GM18511 (cell line): Measurements from ENCODE around the gene CACNB1.

Experiments used
- ATAC-seq: cut with Tn5 transposase; IDR thresholded peaks from one replicate; pipeline ENCODE4 v1.9.1; 2021; ENCODE audit warnings: mild to moderate bottlenecking, moderate library complexity; ENCODE audit not compliant: unreplicated experiment

Gene CACNB1

GRCh38 chr17:39204245-39204644, 6.8 kb upstream of the CACNB1 start:
- no peak for ATAC-seq

GRCh38 chr17:39200957-39201510, 3.6 kb upstream of the CACNB1 start:
- no peak for ATAC-seq

GRCh38 chr17:39200070-39200879, 2.8 kb upstream of the CACNB1 start, which contains the start of gene RPL19:
Gene RPL19 (plus strand): TSS chr17:39200283. CDS start chr17:39200345, 62 bp downstream.
- peak; percentile 72 for ATAC-seq

- ATAC-seq = peak; percentile 62
Measured at GRCh38 chr17:39199820-39200069, 2.3 kb upstream of the CACNB1 start.

GRCh38 chr17:39198186-39198566, 707 bp upstream of the CACNB1 start:
- no peak for ATAC-seq

GRCh38 chr17:39196808-39197291, 619 bp downstream of the CACNB1 start:
- ATAC-seq = no peak

- ATAC-seq = no peak
Measured at GRCh38 chr17:39196241-39196807, 1.1 kb downstream of the CACNB1 start.

- no peak for ATAC-seq
Measured at GRCh38 chr17:39195568-39196160, 1.8 kb downstream of the CACNB1 start.

- ATAC-seq = no peak
Measured at GRCh38 chr17:39194985-39195524, 2.4 kb downstream of the CACNB1 start.

- ATAC-seq = no peak
Measured at GRCh38 chr17:39194089-39194984, 3.1 kb downstream of the CACNB1 start.

GRCh38 chr17:39193346-39193745, 4.1 kb downstream of the CACNB1 start:
- ATAC-seq = no peak

GRCh38 chr17:39192901-39193300, 4.6 kb downstream of the CACNB1 start:
- ATAC-seq = no peak

- no peak for ATAC-seq
Measured at GRCh38 chr17:39191750-39192510, 5.5 kb downstream of the CACNB1 start.

GRCh38 chr17:39187152-39187830, 10.2 kb downstream of the CACNB1 start:
- ATAC-seq = no peak

GRCh38 chr17:39186481-39187002, 10.9 kb downstream of the CACNB1 start:
- ATAC-seq = no peak

- no peak for ATAC-seq
Measured at GRCh38 chr17:39183720-39184119, 13.7 kb downstream of the CACNB1 start.

GRCh38 chr17:39183045-39183444, 14.4 kb downstream of the CACNB1 start:
- ATAC-seq = no peak

- no peak for ATAC-seq
Measured at GRCh38 chr17:39181303-39181702, 16.2 kb downstream of the CACNB1 start.

GRCh38 chr17:39178536-39178935, 18.9 kb downstream of the CACNB1 start:
- ATAC-seq = no peak
